OCI-LY7 (cell line): Measurements from ENCODE around the gene ITPKA. TPM values are rescaled to one million over a fixed set of nuclear protein-coding genes. Genes with fewer than 3 reads are reported as not detected.

ENCODE experiments used
- BruUV-seq: library from RNA; stranded (reverse); fragments of 400-500 nt; replicated peaks from 2 replicates; lab custom pipeline; 2021; lab: Mats Ljungman, UMichigan
- CTCF ChIA-PET: fragments of 300-600 bp; sonication (Branson Sonifier 250); formaldehyde crosslinking; loops from one replicate; lab custom pipeline; 2022; ENCODE audit warnings: antibody characterized with exemption; ENCODE audit not compliant: unreplicated experiment; lab: Charles Lee
- POLR2A ChIA-PET: fragments of 300-600 bp; sonication (Branson Sonifier 250); formaldehyde crosslinking; loops from one replicate; lab custom pipeline; 2022; ENCODE audit warnings: antibody characterized with exemption; lab: Charles Lee
- DNase-seq: peaks from one replicate; pipeline ENCODE4 v3.0.0-alpha.2; 2015; ENCODE audit warnings: low spot score
- H2AFZ ChIP-seq: fragments of 200-600 bp; sonication (generic), shearing (Covaris generic); 2 replicates; pipeline ENCODE4 v1.6.1; 2014; ENCODE audit warnings: mild to moderate bottlenecking, antibody characterized with exemption, low read length, moderate library complexity
- H3K27ac ChIP-seq: fragments of 200-600 bp; sonication (generic); 2 replicates; pipeline ENCODE4 v1.5.1; 2014; ENCODE audit warnings: mixed run types, low read depth, mild to moderate bottlenecking, moderate library complexity, low read length, inconsistent platforms; ENCODE audit not compliant: poor library complexity, severe bottlenecking
- H3K36me3 ChIP-seq: fragments of 200-600 bp; sonication (generic); 2 replicates; pipeline ENCODE4 v1.6.1; 2014; ENCODE audit warnings: mild to moderate bottlenecking, antibody characterized with exemption, low read length, moderate library complexity, mixed read lengths; ENCODE audit not compliant: insufficient read depth
- H3K4me1 ChIP-seq: fragments of 200-600 bp; sonication (generic); 2 replicates; pipeline ENCODE4 v1.5.1; 2014; ENCODE audit warnings: mild to moderate bottlenecking, low read length; ENCODE audit not compliant: insufficient read depth, poor library complexity, severe bottlenecking
- H3K4me2 ChIP-seq: fragments of 200-600 bp; sonication (generic); 2 replicates; pipeline ENCODE4 v1.6.1; 2014; ENCODE audit warnings: mild to moderate bottlenecking, low read length
- H3K4me3 ChIP-seq: fragments of 200-600 bp; sonication (generic); 2 replicates; pipeline ENCODE4 v1.5.1; 2014; ENCODE audit warnings: mild to moderate bottlenecking, low read depth, low read length; ENCODE audit not compliant: poor library complexity, severe bottlenecking
- H3K79me2 ChIP-seq: fragments of 200-600 bp; sonication (generic); 2 replicates; pipeline ENCODE4 v1.6.1; 2016; ENCODE audit warnings: low read depth, mild to moderate bottlenecking, low read length, moderate library complexity, mixed read lengths; ENCODE audit not compliant: insufficient read depth
- H3K9me2 ChIP-seq: fragments of 200-600 bp; sonication (generic); 2 replicates; pipeline ENCODE4 v1.6.1; 2016; ENCODE audit warnings: mild to moderate bottlenecking, low read length, mixed read lengths; ENCODE audit not compliant: insufficient read depth
- H3K9me3 ChIP-seq: fragments of 200-600 bp; sonication (generic); 2 replicates; pipeline ENCODE4 v1.6.1; 2014; ENCODE audit warnings: mild to moderate bottlenecking, mixed run types, low read length, mixed read lengths
- H4K20me1 ChIP-seq: fragments of 200-600 bp; sonication (generic); 2 replicates; pipeline ENCODE4 v1.6.1; 2014; ENCODE audit warnings: mild to moderate bottlenecking, antibody characterized with exemption, low read length, moderate library complexity, mixed read lengths; ENCODE audit not compliant: insufficient read depth
- EZH2phosphoT487 ChIP-seq: fragments of 200-600 bp; sonication (generic); IDR thresholded peaks from 2 replicates; pipeline ENCODE4 v1.6.1; 2018; ENCODE audit warnings: low read depth, borderline replicate concordance, mild to moderate bottlenecking, mixed run types, antibody characterized with exemption, low read length, moderate library complexity, mixed read lengths
- intact Hi-C: fragments of 100-400 bp; cut with micrococcal nuclease; formaldehyde crosslinking; loops from one replicate; pipeline ENCODE4 v1.10.0; 2022; ENCODE audit not compliant: unreplicated experiment
- total RNA-seq, 2 experiments: library from RNA; depleted of rRNA in 1 of 2; stranded (reverse); fragments of >200 nt in 1 of 2; shearing (Covaris generic) in 1 of 2; gene quantifications; 2 replicates each; pipeline ENCODE4 v1.2.3, GENCODE V29; 2014 to 2022
- TF ChIP-seq, protein P1 (sequence below): fragments of 200-600 bp; sonication (generic); conservative IDR thresholded peaks from 2 replicates; pipeline ENCODE4 v1.5.1; 2014; ENCODE audit warnings: mild to moderate bottlenecking, antibody characterized with exemption, low read length, moderate library complexity, mixed read lengths

ITPKA gene
- total RNA-seq, 2 experiments from 2014 or later: not detected

DNA sequence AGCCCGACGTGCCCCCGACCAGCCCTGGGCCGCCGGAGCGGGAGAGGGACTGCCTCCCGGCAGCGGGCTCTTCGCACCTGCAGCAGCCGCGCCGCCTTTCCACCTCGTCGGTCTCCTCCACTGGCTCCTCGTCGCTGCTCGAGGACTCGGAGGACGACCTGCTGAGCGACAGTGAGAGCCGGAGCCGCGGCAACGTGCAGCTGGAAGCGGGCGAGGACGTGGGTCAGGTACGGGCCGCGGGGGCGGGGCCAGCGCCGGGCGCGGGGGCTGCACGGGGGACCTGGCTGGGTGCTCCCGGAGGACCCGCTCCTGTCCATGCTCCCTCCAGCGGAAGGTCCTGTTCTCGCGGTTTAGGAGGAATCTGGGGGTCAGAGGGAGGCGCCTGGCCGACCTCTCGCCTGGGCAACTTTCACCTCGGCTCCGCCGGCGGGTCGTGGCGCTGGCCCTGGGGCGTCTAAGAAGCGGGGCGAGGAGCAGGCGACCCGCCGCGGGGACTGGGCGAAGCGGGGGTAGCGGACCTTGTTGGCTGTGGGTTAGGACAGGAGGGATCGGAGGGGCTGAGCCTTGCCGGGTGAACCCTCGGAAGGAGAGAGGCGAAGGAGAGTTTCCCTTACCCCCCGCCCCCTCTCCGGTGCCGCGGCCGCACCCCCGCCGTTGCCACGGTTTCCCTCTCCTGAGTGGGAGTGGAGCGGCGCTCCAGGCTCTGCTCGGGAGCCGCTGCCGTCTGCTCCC lies 682 bp downstream of the ITPKA start:
- Histone ChIP-seq H3K27ac (no peak overlapping the region), H3K36me3 (no peaks in the 10 kb centered on the region), H3K4me2 (peak overlapping the region; percentile 78), H4K20me1 (no peaks in the 10 kb centered on the region), H3K9me3 (no peaks in the 10 kb centered on the region), H3K9me2 (no peaks in the 10 kb centered on the region), H3K79me2 (no peaks in the 10 kb centered on the region), H3K4me1 (peaks cover 22% of the 10 kb centered on the region), H3K4me3 (peak overlapping the region; percentile 68), H2AFZ (no peak overlapping the region)
- CTCF ChIA-PET: no interaction called here
- peak; percentile 55 for DNase-seq
- BruUV-seq: no TSS peak
- POLR2A ChIA-PET: no interaction called here
- intact Hi-C loops: no loop called here
- TF ChIP-seq EZH2phosphoT487: no peak
- TF ChIP-seq, protein P1, sequence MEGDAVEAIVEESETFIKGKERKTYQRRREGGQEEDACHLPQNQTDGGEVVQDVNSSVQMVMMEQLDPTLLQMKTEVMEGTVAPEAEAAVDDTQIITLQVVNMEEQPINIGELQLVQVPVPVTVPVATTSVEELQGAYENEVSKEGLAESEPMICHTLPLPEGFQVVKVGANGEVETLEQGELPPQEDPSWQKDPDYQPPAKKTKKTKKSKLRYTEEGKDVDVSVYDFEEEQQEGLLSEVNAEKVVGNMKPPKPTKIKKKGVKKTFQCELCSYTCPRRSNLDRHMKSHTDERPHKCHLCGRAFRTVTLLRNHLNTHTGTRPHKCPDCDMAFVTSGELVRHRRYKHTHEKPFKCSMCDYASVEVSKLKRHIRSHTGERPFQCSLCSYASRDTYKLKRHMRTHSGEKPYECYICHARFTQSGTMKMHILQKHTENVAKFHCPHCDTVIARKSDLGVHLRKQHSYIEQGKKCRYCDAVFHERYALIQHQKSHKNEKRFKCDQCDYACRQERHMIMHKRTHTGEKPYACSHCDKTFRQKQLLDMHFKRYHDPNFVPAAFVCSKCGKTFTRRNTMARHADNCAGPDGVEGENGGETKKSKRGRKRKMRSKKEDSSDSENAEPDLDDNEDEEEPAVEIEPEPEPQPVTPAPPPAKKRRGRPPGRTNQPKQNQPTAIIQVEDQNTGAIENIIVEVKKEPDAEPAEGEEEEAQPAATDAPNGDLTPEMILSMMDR: no peak

DNA sequence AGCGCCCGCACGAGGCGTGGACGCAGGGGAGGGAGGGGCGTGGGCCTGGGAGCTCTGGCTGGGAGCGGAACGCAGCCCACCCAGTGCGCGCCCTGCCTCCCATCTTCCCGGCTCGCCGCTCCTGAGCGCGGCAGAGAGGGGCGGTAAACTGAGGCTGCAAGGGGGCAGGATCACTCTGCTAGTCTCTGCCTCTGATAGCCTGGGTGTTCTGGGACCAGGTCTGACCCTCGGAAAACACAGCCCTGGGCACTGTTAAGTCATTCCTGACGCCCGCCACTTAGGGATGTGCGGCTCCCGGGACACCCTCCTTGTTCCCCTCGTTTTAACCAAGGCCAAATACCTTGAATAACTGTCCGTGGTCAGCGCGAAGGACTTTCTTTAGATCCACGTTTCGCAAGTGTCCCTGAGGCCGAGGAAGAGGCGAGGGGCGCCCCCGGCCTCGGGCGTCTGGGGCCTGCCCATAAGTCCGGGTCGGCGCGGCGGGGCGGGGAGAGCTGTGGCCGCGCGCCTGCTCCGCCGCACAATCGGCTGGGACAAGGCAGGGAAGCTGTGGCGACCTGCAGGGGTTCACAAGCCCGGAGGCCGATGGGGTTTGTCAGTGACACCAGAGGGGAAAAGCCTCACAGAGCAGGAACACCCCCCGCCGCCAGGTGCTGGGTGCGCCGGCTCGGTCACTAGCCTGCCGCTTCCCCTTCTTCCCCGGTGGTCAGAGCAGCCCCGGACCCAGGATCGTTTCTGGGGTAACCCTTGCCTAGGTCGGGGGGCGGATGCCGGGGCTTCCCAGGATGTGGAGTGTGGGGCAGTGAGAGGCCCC lies 1.5 kb downstream of the ITPKA start:
- BruUV-seq: no TSS peak
- no peak overlapping the region for H2AFZ ChIP-seq
- POLR2A ChIA-PET: no interaction called here
- no peak overlapping the region for H3K27ac ChIP-seq
- intact Hi-C loops: no loop called here
- H3K4me1 ChIP-seq: peaks cover 22% of the 10 kb centered on the region
- H3K4me3 ChIP-seq: peak overlapping the region; percentile 68
- peak; percentile 34 for DNase-seq
- TF ChIP-seq, protein P1: no peak
- TF ChIP-seq EZH2phosphoT487: peak; percentile 57; the same call in 1 of the 2 replicates
- CTCF ChIA-PET: no interaction called here
- no peaks in the 10 kb centered on the region for H4K20me1 ChIP-seq
- peak overlapping the region; percentile 78 for H3K4me2 ChIP-seq
- H3K9me2 ChIP-seq: no peaks in the 10 kb centered on the region
- H3K9me3 ChIP-seq: no peaks in the 10 kb centered on the region
- H3K36me3 ChIP-seq: no peaks in the 10 kb centered on the region
- no peaks in the 10 kb centered on the region for H3K79me2 ChIP-seq
